ENCODE results near the gene BCAP31. TPM values are rescaled to one million over a fixed set of nuclear protein-coding genes. Genes with fewer than 3 reads are reported as not detected.
"Not testable (repeated sequence)": the region's sequence is repeated elsewhere in the genome, so short reads cannot be mapped to it uniquely, and the experiment has no call there.

The BCAP31 gene
- total RNA-seq, 4 donors from 2014 or later = 99.0 to 126 (median 114) TPM

DNA sequence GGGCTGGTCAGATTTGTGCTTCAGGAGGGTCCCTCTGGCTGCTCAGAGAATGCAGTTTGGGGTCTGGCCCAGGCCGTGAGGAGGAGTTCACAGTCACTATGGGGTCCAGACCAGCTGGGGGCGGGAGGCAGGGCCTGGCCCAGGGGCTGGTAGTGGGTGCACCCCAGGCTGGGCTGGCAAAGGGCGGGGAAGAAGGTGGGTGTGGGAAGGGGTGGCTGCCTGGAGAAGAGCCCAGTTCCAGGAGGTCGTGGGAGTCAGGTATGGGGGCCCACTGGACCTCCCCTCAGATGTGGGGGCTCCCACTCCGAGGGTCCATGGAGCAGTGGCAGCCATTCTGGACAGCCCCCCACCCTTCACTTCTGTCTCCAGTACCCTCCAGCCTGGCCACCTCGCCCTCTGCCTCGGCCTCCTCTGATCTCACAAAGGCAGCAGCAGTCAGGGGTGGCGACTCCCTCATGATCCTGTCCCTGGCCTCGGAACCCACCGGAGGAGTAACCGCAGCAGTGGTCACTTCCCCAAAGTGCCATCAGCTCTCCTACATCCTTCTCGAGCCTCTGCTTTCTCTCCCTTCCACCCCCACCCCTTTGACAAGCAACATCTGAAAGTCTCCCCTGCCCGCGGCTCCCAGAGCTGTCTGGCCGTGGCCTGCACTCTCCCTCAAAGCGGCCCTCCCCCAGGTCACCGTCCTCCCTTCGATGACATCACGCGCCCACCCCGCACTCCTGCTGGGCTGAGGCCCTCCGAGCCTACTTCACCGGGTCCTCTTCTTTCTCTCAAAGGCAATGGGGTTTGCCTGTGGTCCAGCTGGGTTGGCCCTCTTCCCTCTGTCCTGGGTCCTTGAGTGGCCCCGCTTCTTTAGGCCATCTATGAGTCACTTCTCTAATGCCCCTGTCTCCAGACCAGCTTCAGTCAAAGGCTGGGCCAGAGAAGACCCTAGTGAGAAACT, 38.2 kb downstream of the BCAP31 start:
- H3K27ac ChIP-seq = no peak overlapping the region

DNA sequence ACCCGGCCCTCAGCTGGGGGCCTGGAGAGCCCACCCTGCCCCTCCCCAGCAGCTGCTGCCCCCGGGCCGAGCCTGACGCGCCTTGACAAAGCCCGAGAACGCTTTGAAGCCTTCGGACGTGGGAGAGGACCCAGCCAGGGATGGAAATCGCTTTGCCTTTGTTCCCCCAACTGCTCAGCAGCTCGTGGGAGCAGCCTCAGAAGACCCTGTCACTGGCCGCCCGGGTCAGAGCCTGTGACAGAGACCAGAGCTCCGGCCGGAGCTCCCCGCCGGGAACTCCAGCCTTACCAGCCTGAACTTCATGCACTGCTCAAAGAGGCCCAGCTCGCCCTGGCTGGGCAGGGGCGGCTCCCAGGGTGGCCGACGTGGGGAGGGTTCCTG, 39.0 kb downstream of the BCAP31 start:
- Histone ChIP-seq H3K9me3 (no peaks in the 10 kb centered on the region), H3K27ac (no peak overlapping the region), H3K4me3 (no peak overlapping the region), H3K36me3 (no peaks in the 10 kb centered on the region), H3K4me1 (peaks cover 0 to 10% (median 0%) of the 10 kb centered on the region in 4 donors), H3K27me3 (no peaks in the 10 kb centered on the region)
- 45 to 71% methylated on average over 6 to 17 of the region's 21 CpGs for WGBS, 2 donors
- no peak for TF ChIP-seq POLR2A (IDR thresholded peaks at IDR 0.05)
- no peak for TF ChIP-seq EP300 (IDR thresholded peaks at IDR 0.05)
- no peak for DNase-seq (ENCODE audit: low spot score in 2 of 2)

More for the DNA sequence above, 38.2 kb downstream of the BCAP31 start:
- no peak for TF ChIP-seq EP300 (IDR thresholded peaks at IDR 0.05)
- no peak for TF ChIP-seq POLR2A (IDR thresholded peaks at IDR 0.05)
- TF ChIP-seq, protein P1, sequence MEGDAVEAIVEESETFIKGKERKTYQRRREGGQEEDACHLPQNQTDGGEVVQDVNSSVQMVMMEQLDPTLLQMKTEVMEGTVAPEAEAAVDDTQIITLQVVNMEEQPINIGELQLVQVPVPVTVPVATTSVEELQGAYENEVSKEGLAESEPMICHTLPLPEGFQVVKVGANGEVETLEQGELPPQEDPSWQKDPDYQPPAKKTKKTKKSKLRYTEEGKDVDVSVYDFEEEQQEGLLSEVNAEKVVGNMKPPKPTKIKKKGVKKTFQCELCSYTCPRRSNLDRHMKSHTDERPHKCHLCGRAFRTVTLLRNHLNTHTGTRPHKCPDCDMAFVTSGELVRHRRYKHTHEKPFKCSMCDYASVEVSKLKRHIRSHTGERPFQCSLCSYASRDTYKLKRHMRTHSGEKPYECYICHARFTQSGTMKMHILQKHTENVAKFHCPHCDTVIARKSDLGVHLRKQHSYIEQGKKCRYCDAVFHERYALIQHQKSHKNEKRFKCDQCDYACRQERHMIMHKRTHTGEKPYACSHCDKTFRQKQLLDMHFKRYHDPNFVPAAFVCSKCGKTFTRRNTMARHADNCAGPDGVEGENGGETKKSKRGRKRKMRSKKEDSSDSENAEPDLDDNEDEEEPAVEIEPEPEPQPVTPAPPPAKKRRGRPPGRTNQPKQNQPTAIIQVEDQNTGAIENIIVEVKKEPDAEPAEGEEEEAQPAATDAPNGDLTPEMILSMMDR (IDR thresholded peaks at IDR 0.05) = no peak
- H3K9me3 ChIP-seq = no peaks in the 10 kb centered on the region
- no peak for DNase-seq (ENCODE audit: low spot score in 2 of 2)
- no peak overlapping the region for H3K4me3 ChIP-seq
- H3K36me3 ChIP-seq = no peaks in the 10 kb centered on the region
- H3K4me1 ChIP-seq = peaks cover 0 to 14% (median 0%) of the 10 kb centered on the region in 4 donors
- 61 to 75% methylated on average over 16 to 24 of the region's 24 CpGs for WGBS, 2 donors
- H3K27me3 ChIP-seq = no peaks in the 10 kb centered on the region

DNA sequence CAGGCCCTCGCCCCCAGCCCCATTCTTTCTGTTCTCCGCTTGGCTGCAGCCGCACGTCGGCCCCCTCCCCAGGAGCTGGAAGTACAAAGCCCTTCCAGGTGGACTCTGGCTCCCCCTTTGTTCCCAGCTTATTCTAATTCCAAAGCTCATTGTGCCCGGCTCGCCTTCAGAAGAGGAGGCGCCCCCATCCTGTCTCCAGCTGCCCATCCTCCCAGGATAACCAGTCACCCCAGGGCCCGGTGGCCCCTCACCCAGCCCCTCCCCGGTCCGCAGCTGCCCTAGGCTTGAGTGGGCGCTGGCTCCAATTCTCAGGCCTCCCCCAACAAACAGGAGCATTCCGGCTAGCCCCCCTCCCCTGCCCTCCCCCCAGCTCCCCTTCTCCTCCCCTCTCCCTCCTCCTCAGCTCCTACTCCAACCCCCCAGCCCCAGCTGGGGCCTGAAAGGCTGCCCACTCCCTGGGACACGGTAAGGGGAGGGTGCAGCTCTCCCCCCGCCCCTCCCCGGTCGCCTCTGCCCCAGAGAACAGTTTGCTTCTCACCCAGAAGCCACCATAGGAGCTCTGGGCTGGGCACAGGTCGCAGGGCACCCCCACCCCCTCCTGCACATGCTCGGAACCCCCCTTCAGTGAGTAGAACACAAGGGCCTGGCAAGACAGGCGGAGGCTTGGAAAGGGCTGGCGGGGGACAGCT, 39.6 kb downstream of the BCAP31 start:
- no peak for TF ChIP-seq POLR2A (IDR thresholded peaks at IDR 0.05)
- TF ChIP-seq, protein P1 (IDR thresholded peaks at IDR 0.05) = no peak
- no peak for TF ChIP-seq EP300 (IDR thresholded peaks at IDR 0.05)
- DNase-seq (ENCODE audit: low spot score in 2 of 2) = no peak
- H3K27me3 ChIP-seq = no peaks in the 10 kb centered on the region
- no peak overlapping the region for H3K4me3 ChIP-seq
- WGBS, 2 donors = 33 to 61% methylated on average over 9 to 19 of the region's 21 CpGs
- no peak overlapping the region for H3K27ac ChIP-seq
- no peaks in the 10 kb centered on the region for H3K36me3 ChIP-seq
- peaks cover 0 to 7% (median 0%) of the 10 kb centered on the region in 4 donors for H3K4me1 ChIP-seq
- no peaks in the 10 kb centered on the region for H3K9me3 ChIP-seq

DNA sequence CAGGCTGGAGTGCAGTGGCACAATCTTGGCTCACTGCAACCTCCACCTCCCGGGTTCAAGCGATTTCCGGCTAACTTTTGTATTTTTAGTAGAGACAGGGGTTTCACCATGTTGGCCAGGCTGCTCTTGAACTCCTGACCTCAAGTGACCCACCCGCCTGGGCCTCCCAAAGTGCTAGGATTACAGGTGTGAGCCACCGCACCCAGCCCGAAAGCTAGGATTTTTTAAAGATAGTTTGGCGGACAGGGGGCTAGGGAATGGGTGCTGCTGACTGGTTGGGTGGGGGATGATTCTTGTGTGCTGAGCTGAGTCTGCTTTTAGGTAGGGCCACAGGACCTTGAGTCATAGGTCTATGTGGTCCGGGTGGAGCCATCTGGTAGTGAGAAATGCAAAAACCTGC, 40.7 kb downstream of the BCAP31 start:
- not testable (repeated sequence) for H3K27me3 ChIP-seq; H3K9me3 ChIP-seq; H3K4me1 ChIP-seq; H3K36me3 ChIP-seq; H3K4me3 ChIP-seq; DNase-seq (ENCODE audit: low spot score in 2 of 2); H3K27ac ChIP-seq
- 94 to 97% methylated on average over 3 to 8 of the region's 8 CpGs for WGBS, 2 donors

- Histone ChIP-seq H3K9me3 (no peaks in the 10 kb centered on the region), H3K36me3 (no peaks in the 10 kb centered on the region), H3K4me1 (no peaks in the 10 kb centered on the region), H3K27me3 (no peaks in the 10 kb centered on the region), H3K4me3 (no peak overlapping the region), H3K27ac (no peak overlapping the region)
- WGBS, 2 donors = 43 to 69% methylated on average over 4 to 12 of the region's 12 CpGs
- TF ChIP-seq EP300 (IDR thresholded peaks at IDR 0.05) = no peak
- no peak for TF ChIP-seq POLR2A (IDR thresholded peaks at IDR 0.05)
- TF ChIP-seq, protein P1 (IDR thresholded peaks at IDR 0.05) = no peak
- no peak for DNase-seq (ENCODE audit: low spot score in 2 of 2)
Observed at GRCh38 chrX:153681175-153681574, 43.0 kb downstream of the BCAP31 start.

All from tibial nerve (tissue), 4 donors.